ENCODE measurements around the gene NUP50. TPM values are rescaled to one million over a fixed set of nuclear protein-coding genes. Genes with fewer than 3 reads are reported as not detected.

The NUP50 gene
- total RNA-seq, 6 donors from 2014 or later = 57.9 to 115 (median 66.7) TPM

- H3K27ac ChIP-seq = no peak overlapping the region
- ATAC-seq (ENCODE audit: low FRiP score in 2 of 2) (no peak), DNase-seq (no peak)
- peaks cover 3 to 25% (median 6%) of the 10 kb centered on the region in 4 donors for H3K4me1 ChIP-seq
- 93 to 100% methylated on average over 8 to 13 of the region's 13 CpGs for WGBS, 2 donors
- no peak overlapping the region for H3K4me3 ChIP-seq
- H3K36me3 ChIP-seq = peaks cover 18 to 76% (median 52%) of the 10 kb centered on the region in 4 donors
- H3K27me3 ChIP-seq = no peaks in the 10 kb centered on the region
- TF ChIP-seq POLR2A (IDR thresholded peaks at IDR 0.05) = no peak
- TF ChIP-seq POLR2AphosphoS5 (IDR thresholded peaks at IDR 0.05) = no peak
- TF ChIP-seq EP300 (IDR thresholded peaks at IDR 0.05) = no peak
- TF ChIP-seq CTCF (IDR thresholded peaks at IDR 0.05) = no peak
- no peaks in the 10 kb centered on the region for H3K9me3 ChIP-seq
Observed at GRCh38 chr22:45183974-45184373, 20.2 kb downstream of the NUP50 start.

GRCh38 chr22:45185718-45186514 lies 22.2 kb downstream of the NUP50 start:
- peaks cover 14 to 59% (median 40%) of the 10 kb centered on the region in 4 donors for H3K36me3 ChIP-seq
- DNase-seq (no peak), ATAC-seq (ENCODE audit: low FRiP score in 2 of 2) (no peak)
- H3K4me1 ChIP-seq = peaks cover 0 to 13% (median 2%) of the 10 kb centered on the region in 4 donors
- no peaks in the 10 kb centered on the region for H3K27me3 ChIP-seq
- whole genome bisulfite sequencing, 2 donors = 83% methylated on average over 16 of the region's 16 CpGs
- H3K4me3 ChIP-seq = no peak overlapping the region
- TF ChIP-seq POLR2A (IDR thresholded peaks at IDR 0.05) (no peak), CTCF (IDR thresholded peaks at IDR 0.05) (no peak), EP300 (IDR thresholded peaks at IDR 0.05) (no peak)
- H3K27ac ChIP-seq = no peak overlapping the region
- H3K9me3 ChIP-seq = no peaks in the 10 kb centered on the region

- DNase-seq (no peak), ATAC-seq (ENCODE audit: low FRiP score in 2 of 2) (no peak)
- Histone ChIP-seq H3K9me3 (no peaks in the 10 kb centered on the region), H3K4me3 (no peak overlapping the region), H3K36me3 (peaks cover 11 to 42% (median 29%) of the 10 kb centered on the region in 4 donors), H3K27me3 (no peaks in the 10 kb centered on the region), H3K27ac (no peak overlapping the region), H3K4me1 (peaks cover 0 to 13% (median 0%) of the 10 kb centered on the region in 4 donors)
- no peak for TF ChIP-seq EP300 (IDR thresholded peaks at IDR 0.05)
- no peak for TF ChIP-seq POLR2AphosphoS5 (IDR thresholded peaks at IDR 0.05)
- WGBS, 2 donors = 39 to 57% methylated on average over 4 of the region's 4 CpGs
Observed at GRCh38 chr22:45187891-45188290, 24.2 kb downstream of the NUP50 start.

- peaks cover 10 to 33% (median 22%) of the 10 kb centered on the region in 4 donors for H3K36me3 ChIP-seq
- DNase-seq = no peak
- H3K4me1 ChIP-seq = peaks cover 0 to 13% (median 0%) of the 10 kb centered on the region in 4 donors
Observed at GRCh38 chr22:45188779-45189178, 25.1 kb downstream of the NUP50 start.

More at GRCh38 chr22:45188779-45189178, 25.1 kb downstream of the NUP50 start:
- peak overlapping the region in 1 of 4 donors; percentile 24 for H3K27ac ChIP-seq
- no peaks in the 10 kb centered on the region for H3K27me3 ChIP-seq
- TF ChIP-seq POLR2A (IDR thresholded peaks at IDR 0.05) (no peak), EP300 (IDR thresholded peaks at IDR 0.05) (no peak), CTCF (IDR thresholded peaks at IDR 0.05) (no peak), POLR2AphosphoS5 (IDR thresholded peaks at IDR 0.05) (no peak)
- H3K9me3 ChIP-seq = no peaks in the 10 kb centered on the region
- WGBS, 2 donors = 76 to 89% methylated on average over 16 of the region's 16 CpGs
- no peak overlapping the region for H3K4me3 ChIP-seq
- no peak for ATAC-seq (ENCODE audit: low FRiP score in 2 of 2)
